Keratinocyte (primary cell): ENCODE measurements around the gene PGC.

ENCODE experiments used
- EZH2 ChIP-seq: IDR thresholded peaks from one replicate; pipeline ENCODE4 v1.6.1; 2012; ENCODE audit warnings: inconsistent platforms, mild to moderate bottlenecking, low read length, moderate library complexity
- TF ChIP-seq, protein P1 (sequence below), 3 experiments: IDR thresholded peaks in 1 of 3; conservative IDR thresholded peaks in 1 of 3; optimal IDR thresholded peaks in 1 of 3; 2 replicates in 2 of 3; 3 replicates in 1 of 3; pipeline versions ENCODE3 to v1.5.1; 2011; ENCODE audit warnings: low read length in 3 of 3, mild to moderate bottlenecking in 3 of 3, moderate library complexity in 2 of 3, control low read depth in 1 of 3, inconsistent platforms in 1 of 3; ENCODE audit not compliant: insufficient read depth in 2 of 3; ENCODE audit errors: extremely low read depth in 1 of 3

DNA sequence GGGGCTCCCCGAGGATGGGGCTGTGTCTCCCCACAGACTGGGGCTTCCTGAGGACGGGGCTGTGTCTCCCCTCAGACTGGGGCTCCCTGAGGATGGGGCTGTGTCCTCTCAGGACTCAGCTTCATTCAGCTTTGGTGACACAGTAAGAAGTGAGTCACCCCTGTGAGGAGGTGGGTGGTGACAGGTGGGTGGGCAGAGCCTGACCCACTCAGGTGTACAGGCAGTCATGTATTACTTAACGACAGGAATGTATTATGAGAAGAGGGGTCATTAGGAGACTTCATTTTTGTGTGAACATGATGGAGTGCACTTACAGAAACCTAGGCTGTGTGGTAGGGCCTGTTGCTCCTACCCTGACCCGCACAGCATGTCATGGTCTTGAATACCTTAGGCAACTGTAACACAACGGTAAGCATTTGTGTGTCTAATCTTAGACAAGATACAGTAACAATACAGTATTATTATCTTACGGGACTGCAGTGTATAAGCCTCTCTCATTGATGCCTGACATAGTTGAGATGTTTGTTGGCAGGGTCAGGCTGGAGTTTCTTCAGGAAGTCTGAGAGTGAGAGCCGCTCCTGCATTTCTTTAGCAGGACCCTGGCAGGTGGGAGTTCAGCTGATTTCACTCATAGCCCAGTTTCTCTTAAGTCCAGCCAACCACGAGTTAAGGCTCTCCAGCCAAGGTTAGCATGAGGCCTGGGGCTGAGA, 10.9 kb upstream of the PGC start:
- TF ChIP-seq, protein P1, sequence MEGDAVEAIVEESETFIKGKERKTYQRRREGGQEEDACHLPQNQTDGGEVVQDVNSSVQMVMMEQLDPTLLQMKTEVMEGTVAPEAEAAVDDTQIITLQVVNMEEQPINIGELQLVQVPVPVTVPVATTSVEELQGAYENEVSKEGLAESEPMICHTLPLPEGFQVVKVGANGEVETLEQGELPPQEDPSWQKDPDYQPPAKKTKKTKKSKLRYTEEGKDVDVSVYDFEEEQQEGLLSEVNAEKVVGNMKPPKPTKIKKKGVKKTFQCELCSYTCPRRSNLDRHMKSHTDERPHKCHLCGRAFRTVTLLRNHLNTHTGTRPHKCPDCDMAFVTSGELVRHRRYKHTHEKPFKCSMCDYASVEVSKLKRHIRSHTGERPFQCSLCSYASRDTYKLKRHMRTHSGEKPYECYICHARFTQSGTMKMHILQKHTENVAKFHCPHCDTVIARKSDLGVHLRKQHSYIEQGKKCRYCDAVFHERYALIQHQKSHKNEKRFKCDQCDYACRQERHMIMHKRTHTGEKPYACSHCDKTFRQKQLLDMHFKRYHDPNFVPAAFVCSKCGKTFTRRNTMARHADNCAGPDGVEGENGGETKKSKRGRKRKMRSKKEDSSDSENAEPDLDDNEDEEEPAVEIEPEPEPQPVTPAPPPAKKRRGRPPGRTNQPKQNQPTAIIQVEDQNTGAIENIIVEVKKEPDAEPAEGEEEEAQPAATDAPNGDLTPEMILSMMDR (optimal IDR thresholded peaks at IDR 0.05 in 1 of 3, IDR thresholded peaks at IDR 0.05 in 1 of 3, conservative IDR thresholded peaks at IDR 0.05 in 1 of 3; ENCODE audit: extremely low read depth in 1 of 3, insufficient read depth in 2 of 3, low read length in 3 of 3): no peak
- no peak for TF ChIP-seq EZH2
